ENCODE results near the gene ZP1. TPM values are rescaled to one million over a fixed set of nuclear protein-coding genes. Genes with fewer than 3 reads are reported as not detected.
"Not testable (repeated sequence)": the region's sequence is repeated elsewhere in the genome, so short reads cannot be mapped to it uniquely, and the experiment has no call there.

Gene ZP1
- total RNA-seq, 1 donor from 2014 or later, result not detected

DNA sequence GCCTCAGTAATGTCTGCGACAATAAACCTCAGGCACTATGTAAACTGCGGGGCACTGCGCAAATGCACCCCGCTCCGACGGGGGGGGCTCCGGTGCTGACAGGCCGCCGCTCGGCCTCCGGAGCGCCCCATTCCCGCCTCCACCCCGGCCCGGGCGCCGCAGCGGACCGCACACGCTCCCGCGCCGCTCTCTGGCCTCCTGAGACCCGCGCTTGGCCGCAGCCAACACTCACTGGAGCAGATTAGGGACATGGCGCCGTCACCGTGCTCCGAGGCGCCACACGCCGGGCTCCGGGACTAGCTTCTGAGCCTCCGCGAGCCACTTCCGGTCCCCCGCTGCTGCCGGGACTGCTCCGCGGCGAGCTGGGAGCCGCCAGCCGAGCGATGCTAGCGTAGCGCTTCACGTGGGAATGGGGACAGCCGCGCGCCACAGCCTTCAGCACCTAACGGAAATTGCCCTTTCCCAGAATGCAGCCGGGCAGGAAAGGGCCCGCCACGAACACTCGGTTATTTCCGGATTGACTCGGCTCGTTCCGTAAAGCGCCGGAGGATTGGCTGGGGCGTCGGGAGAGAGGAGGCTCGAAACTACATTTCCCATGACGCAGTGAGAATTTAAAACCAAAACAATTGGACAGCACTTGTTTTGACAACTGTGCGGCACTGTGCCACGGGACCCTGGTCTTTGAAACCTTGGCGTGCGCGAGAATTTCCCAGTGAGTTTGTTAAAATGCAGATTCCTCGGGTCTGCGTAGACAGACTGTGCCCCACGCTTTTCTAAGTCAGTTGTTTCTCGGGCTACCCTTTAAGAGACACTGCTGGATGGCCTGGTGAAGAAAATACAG lies 39.0 kb downstream of the ZP1 start, which contains the start of gene PRPF19:
PRPF19 (minus strand) TSS at position 454 of the 841 bp plus-strand sequence; CDS start at position 251, 203 bp downstream.
- DNase-seq (ENCODE audit: low read depth, low spot score), result peak; percentile 91

- DNase-seq (ENCODE audit: low read depth, low spot score), result no peak
These were observed 41.5 kb downstream of the ZP1 start for GRCh38 chr11:60908803-60909202.

GRCh38 chr11:60909680-60910280 lies 42.4 kb downstream of the ZP1 start:
- not testable (repeated sequence) for DNase-seq (ENCODE audit: low read depth, low spot score)

DNA sequence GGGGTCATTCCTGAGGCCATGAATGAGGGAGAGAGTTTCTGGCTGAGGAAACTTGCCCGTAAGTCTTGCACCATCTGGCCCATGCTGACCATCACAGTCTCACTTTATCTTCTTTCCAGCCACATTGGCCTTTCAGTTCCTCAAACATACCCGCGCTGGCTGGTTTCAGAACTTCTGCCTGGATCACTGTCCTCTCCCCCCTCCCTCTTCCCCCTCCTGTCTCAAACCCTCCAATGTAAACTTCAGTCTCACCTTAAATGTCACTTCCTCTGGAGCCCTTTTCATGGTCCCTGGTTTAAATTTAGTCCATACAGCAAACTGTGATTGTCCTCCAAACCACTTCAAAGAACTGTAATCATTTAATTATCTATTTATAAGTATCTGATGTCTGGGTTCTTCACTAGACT lies 42.9 kb downstream of the ZP1 start:
- DNase-seq (ENCODE audit: low read depth, low spot score), result no peak

DNA sequence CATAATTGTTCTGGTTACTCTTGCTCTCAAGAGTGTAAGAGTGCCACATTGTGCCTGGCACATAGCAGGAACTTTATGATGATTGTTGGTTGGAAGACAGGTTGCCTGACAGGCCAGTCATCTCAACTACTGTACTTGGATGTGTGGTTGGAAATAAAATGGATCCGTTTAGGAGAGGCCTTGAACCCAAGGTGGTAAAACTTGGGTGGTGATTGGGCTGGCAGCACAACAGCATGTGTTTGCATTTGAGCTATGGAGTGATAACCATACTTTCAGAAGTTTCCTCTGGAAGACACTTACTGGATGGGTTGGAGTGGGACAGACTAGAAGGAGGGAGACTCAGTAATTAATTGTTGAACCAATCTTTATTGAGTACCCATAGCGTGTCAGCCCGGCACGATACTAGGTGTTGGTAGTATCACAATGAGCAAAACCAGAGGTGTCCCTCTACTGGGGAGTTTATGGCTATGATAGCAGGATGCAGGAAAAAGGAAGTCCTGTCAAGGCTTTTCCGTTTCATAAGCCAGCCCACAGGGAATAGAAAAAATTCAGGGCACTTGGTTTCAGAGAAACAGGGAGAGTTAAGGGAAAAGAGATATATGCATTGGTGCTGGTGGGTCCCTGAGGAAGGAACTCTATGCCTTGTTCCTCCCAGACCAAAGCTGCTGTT lies 43.5 kb downstream of the ZP1 start:
- no peak for DNase-seq (ENCODE audit: low read depth, low spot score)

- no peak for DNase-seq (ENCODE audit: low read depth, low spot score)
These were observed 45.0 kb downstream of the ZP1 start for GRCh38 chr11:60912223-60912850.

- no peak for DNase-seq (ENCODE audit: low read depth, low spot score)
These were observed 45.6 kb downstream of the ZP1 start for GRCh38 chr11:60912851-60913528.

DNA sequence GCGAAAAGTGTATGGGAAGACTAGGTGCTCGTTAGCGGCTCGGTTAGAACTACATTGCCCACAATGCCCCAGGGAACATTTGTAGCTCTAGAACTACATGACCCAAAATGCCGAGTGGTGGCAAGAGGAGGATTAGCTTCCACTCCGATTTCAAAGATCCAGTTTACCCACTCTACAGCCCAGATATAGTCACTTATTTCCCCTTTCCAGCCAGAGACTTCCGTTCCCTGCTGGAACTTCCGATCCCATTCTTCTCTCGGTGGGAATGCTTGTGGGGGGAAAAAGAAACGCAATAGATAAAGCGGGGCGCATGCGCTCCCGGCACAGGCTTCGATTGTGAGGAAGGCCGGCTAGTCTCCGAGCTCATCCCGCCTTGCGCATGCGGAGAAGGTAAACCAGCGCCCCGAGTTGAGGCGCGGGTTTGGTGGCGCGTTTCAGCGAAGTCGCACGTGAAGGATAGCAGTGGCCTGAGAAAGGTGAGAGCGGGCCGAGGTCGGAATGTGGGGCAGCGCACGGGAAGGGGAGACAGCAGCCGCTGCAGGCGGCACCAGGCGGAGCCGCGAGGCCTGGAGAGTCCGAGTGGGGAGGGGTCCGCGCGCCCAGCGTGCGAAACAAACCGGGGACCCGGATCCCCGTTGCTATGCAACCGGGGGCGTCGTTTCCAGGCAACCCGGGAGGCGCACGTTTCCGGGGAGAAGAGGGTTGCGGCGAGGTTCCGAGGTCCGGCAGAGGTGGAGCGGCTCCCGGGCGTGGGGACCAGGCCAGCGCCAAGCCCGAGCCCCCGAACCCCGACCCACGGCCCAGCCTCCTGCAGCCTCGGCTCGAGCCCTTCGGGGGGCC lies 46.7 kb downstream of the ZP1 start, which contains the start of gene TMEM109:
TMEM109 (plus strand) TSS at position 366 of the 840 bp plus-strand sequence. CDS start 5,536 bp downstream, outside the sequence.
- peak; percentile 90 for DNase-seq (ENCODE audit: low read depth, low spot score)

DNA sequence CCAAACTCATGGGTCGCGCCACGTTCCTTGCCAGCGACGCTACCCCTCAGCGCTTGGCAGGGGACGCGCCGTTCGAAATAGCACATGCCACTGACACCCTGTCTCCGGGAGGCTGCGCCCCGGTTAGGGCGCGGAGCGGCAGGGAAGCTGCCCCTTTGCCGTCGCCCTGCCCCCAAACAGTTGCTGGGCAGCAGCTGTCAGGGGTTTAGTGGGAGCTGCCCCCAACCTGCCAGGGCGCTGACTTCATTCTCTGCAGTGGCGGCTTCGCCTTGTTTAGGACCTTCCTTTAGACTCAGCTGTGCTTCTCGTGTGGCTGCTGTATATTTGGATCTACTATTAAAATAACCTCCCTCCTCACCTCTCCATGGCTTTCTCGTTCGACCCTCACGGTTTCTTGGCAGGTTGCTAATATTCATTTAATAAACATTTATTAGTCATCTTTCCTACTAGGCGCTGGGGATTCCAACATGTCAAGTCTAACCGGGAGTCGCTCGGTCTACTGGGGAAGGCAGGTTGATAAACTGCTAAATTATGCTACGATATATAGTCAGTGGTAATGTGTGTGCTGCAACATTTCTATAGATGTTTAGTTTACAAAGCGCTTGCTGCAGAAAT lies 47.4 kb downstream of the ZP1 start:
- DNase-seq (ENCODE audit: low read depth, low spot score), result no peak

- no peak for DNase-seq (ENCODE audit: low read depth, low spot score)
These were observed 48.0 kb downstream of the ZP1 start for GRCh38 chr11:60915248-60915914.

DNA sequence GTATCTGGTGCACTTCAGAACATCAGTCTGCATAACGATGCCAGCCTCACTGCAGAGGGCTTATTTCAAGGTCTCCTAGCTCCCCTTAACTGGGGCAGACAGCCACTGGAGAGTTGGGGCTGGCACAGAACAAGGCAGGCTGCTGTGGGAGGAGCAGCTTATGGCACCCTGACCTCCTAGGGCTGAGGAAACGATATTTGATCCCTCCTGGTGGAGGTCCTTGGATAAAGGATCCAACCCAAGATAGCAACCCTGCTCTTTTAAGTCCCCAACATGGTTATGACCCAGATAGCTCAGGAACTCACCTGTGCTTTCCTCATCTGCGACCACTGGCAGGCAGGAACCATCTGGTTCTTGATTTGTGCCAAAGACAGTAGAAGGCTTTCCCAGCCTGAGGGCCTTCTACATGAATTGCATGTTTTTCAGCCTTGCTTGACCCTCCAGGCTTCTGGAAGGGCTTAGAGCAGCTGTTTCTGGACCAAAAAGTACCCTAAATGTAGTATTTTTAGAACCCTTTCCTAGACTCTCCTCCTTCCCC lies 49.4 kb downstream of the ZP1 start:
- DNase-seq (ENCODE audit: low read depth, low spot score), result no peak

DNA sequence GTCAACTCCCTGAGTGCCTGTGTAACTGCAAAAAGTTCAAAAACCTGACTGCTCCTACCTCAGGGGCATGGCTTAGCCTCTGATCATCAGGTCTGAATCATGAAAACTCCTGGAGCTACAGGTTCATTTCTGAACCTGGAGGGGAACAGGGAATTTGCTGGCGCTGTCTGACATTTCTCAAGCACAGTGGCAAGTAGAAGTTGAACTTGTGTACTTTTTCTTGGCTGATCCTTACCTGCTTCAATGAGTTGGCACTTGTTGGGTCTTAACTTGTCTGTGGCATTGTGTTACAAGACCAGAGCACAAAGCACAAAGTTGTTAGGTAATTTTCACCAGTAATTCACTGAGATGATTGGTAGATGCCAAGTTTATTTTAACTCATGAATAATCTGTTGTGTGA lies 49.9 kb downstream of the ZP1 start:
- no peak for DNase-seq (ENCODE audit: low read depth, low spot score)

- DNase-seq (ENCODE audit: low read depth, low spot score), result no peak
These were observed 51.1 kb downstream of the ZP1 start for GRCh38 chr11:60918251-60918938.

DNA sequence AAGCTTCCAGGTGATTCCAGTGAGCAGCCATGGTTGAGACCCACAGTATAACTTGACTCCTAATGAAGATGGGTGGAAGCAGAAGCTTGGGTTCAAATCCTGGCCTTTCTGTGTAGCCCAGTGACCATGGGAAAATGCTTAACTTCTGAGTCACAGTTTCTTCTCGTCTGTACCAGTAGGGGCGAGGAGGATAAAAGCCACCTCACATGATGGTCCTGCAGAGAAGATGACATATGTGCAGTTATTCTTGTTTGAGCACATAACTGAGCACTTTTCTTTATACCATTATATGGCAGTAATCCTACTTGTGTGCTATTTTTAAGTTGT lies 51.6 kb downstream of the ZP1 start:
- DNase-seq (ENCODE audit: low read depth, low spot score), result no peak

- no peak for DNase-seq (ENCODE audit: low read depth, low spot score)
These were observed 52.0 kb downstream of the ZP1 start for GRCh38 chr11:60919320-60919719.

DNA sequence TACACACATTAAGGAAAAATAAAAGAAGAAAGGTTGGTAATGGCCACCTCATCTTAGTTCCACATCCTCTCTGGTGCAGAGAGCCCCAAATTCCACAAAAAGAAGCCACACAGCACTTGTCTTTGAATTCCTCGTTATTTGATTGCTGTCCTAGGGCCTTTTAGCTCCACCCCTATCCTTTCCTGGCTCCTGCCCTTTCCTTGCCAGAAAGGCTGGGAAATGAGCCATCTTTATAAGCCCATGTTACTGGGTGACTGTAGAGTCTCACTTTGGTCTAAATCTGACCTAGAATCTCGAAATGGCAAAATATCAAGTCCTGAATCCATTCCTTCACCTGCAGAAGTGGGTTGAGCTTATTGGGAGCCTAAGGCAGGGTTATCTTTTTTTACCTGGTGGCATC lies 52.6 kb downstream of the ZP1 start:
- DNase-seq (ENCODE audit: low read depth, low spot score), result no peak

DNA sequence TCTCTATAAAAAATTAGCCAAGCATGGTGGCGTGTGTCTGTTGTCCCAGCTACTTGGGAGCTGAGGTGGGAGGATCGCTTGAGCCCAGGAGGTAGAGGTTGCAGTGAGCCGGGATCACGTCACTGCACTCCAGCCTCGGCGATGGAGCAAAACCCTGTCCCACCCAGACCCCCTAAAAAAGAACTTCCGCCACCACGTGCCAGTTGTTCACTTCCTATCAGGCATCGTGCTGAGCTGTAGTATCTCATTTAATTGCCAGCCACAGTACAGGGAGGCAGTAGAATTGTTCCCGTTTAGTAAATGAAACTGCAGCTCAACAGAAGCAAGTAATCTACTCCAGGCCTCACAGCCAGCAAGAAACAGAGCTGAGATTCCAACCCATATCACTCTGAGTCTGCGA lies 53.9 kb downstream of the ZP1 start:
- no peak for DNase-seq (ENCODE audit: low read depth, low spot score)

DNA sequence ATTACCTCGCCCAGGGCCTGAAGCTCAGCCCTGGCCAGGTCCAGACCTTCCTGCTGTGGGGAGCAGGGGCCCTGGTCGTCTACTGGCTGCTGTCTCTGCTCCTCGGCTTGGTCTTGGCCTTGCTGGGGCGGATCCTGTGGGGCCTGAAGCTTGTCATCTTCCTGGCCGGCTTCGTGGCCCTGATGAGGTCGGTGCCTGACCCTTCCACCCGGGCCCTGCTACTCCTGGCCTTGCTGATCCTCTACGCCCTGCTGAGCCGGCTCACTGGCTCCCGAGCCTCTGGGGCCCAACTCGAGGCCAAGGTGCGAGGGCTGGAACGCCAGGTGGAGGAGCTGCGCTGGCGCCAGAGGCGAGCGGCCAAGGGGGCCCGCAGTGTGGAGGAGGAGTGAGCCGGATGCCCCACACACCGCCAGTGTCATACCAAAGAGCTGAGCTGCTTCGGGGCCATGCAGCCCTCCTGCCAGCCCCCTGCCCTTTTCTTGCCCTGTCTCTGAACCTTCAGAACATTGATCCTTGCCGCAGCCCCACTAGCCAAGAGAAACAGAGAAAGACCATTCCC lies 54.5 kb downstream of the ZP1 start:
- no peak for DNase-seq (ENCODE audit: low read depth, low spot score)

All from pulmonary artery endothelial cell (primary cell).